HEK293 (cell line): ENCODE data around the gene SLC16A13.

Experiments
- CTCF ChIA-PET: fragments of 350-600 bp; formaldehyde crosslinking; extraction: SDS; loops from one replicate; lab custom pipeline; 2021; ENCODE audit warnings: antibody characterized with exemption; lab: Yijun Ruan, JAX
- POLR2A ChIA-PET: fragments of 300-600 bp; formaldehyde crosslinking; extraction: SDS; loops from one replicate; lab custom pipeline; 2020; ENCODE audit warnings: antibody characterized with exemption, inconsistent platforms; lab: Yijun Ruan, JAX
- H3K27ac ChIP-seq: fragments of 200-500 bp; sonication (Bioruptor generic); 2 replicates; pipeline ENCODE4 v1.5.1; 2014; ENCODE audit warnings: low read depth, low read length, control low read depth, inconsistent platforms; ENCODE audit errors: extremely low read depth
- H3K36me3 ChIP-seq, 2 experiments: fragments of 200-500 bp in 1 of 2; sonication (Bioruptor generic) in 1 of 2; 1 replicate in 1 of 2; 2 replicates in 1 of 2; pipeline ENCODE4 v1.5.1; 2014 to 2017; ENCODE audit warnings: inconsistent platforms in 2 of 2, low read length in 2 of 2; ENCODE audit not compliant: control insufficient read depth in 2 of 2, insufficient read depth in 1 of 2
- H3K4me1 ChIP-seq: fragments of 200-500 bp; sonication (Bioruptor generic); 2 replicates; pipeline ENCODE4 v1.5.1; 2014; ENCODE audit warnings: mild to moderate bottlenecking, low read length, inconsistent platforms; ENCODE audit not compliant: control insufficient read depth, insufficient read depth
- H3K4me3 ChIP-seq: 2 replicates; pipeline ENCODE4 v1.5.1; 2011; ENCODE audit warnings: low read depth, mild to moderate bottlenecking, control low read depth, low read length, moderate library complexity
- H3K9me3 ChIP-seq: fragments of 200-500 bp; sonication (Bioruptor generic); 2 replicates; pipeline ENCODE4 v1.5.1; 2014; ENCODE audit warnings: low read depth, low read length, inconsistent platforms; ENCODE audit not compliant: control insufficient read depth, insufficient read depth
- KLF16 ChIP-seq: fragments of 450-650 bp; formaldehyde crosslinking; IDR thresholded peaks from 2 replicates; pipeline ENCODE4 v1.5.1; 2017; ENCODE audit warnings: missing biosample characterization, missing genetic modification characterization
- SP2 ChIP-seq: fragments of 450-650 bp; formaldehyde crosslinking; IDR thresholded peaks from 2 replicates; pipeline ENCODE4 v1.5.1; 2016; ENCODE audit warnings: missing biosample characterization, missing genetic modification characterization
- WT1 ChIP-seq: fragments of 450-650 bp; formaldehyde crosslinking; IDR thresholded peaks from 2 replicates; pipeline ENCODE4 v1.5.1; 2016; ENCODE audit warnings: missing biosample characterization, missing genetic modification characterization
- ZEB2 ChIP-seq: fragments of 450-650 bp; formaldehyde crosslinking; IDR thresholded peaks from 2 replicates; pipeline ENCODE4 v1.5.1; 2016; ENCODE audit warnings: missing biosample characterization, missing genetic modification characterization
- ZFP69B ChIP-seq: fragments of 450-650 bp; formaldehyde crosslinking; IDR thresholded peaks from 2 replicates; pipeline ENCODE4 v1.5.1; 2016; ENCODE audit warnings: missing biosample characterization, missing genetic modification characterization
- ZNF169 ChIP-seq: fragments of 450-650 bp; formaldehyde crosslinking; IDR thresholded peaks from 2 replicates; pipeline ENCODE4 v1.5.1; 2016; ENCODE audit warnings: missing biosample characterization, missing genetic modification characterization
- ZNF175 ChIP-seq: fragments of 450-650 bp; formaldehyde crosslinking; IDR thresholded peaks from 2 replicates; pipeline ENCODE4 v1.5.1; 2016; ENCODE audit warnings: missing biosample characterization, missing genetic modification characterization
- ZNF423 ChIP-seq: fragments of 450-650 bp; formaldehyde crosslinking; IDR thresholded peaks from 2 replicates; pipeline ENCODE4 v1.5.1; 2016; ENCODE audit warnings: missing biosample characterization, missing genetic modification characterization
- ZNF433 ChIP-seq: fragments of 450-650 bp; formaldehyde crosslinking; IDR thresholded peaks from 2 replicates; pipeline ENCODE4 v1.5.1; 2016; ENCODE audit warnings: missing biosample characterization, missing genetic modification characterization, low read depth
- ZNF623 ChIP-seq: fragments of 450-650 bp; formaldehyde crosslinking; IDR thresholded peaks from 2 replicates; pipeline ENCODE4 v1.5.1; 2016; ENCODE audit warnings: missing biosample characterization, missing genetic modification characterization
- ZNF654 ChIP-seq: fragments of 450-650 bp; formaldehyde crosslinking; IDR thresholded peaks from 2 replicates; pipeline ENCODE4 v1.5.1; 2016; ENCODE audit warnings: low read depth, missing biosample characterization, missing genetic modification characterization
- ZNF677 ChIP-seq: fragments of 450-650 bp; IDR thresholded peaks from 2 replicates; pipeline ENCODE4 v1.5.0; 2018; ENCODE audit warnings: missing biosample characterization, mild to moderate bottlenecking, missing genetic modification characterization, moderate library complexity
- ZNF747 ChIP-seq: fragments of 450-650 bp; formaldehyde crosslinking; IDR thresholded peaks from 2 replicates; pipeline ENCODE4 v1.5.1; 2016; ENCODE audit warnings: missing biosample characterization, missing genetic modification characterization
- ZNF768 ChIP-seq: fragments of 450-650 bp; formaldehyde crosslinking; IDR thresholded peaks from 2 replicates; pipeline ENCODE4 v1.5.1; 2018; ENCODE audit warnings: missing biosample characterization, mild to moderate bottlenecking, missing genetic modification characterization
- ZNF830 ChIP-seq: fragments of 450-650 bp; IDR thresholded peaks from 2 replicates; pipeline ENCODE4 v1.5.0; 2018; ENCODE audit warnings: missing biosample characterization, missing genetic modification characterization, low read depth, mild to moderate bottlenecking, moderate library complexity
- TF ChIP-seq, protein P1 (sequence below): fragments of 450-650 bp; formaldehyde crosslinking; IDR thresholded peaks from 2 replicates; pipeline ENCODE4 v1.5.1; 2016; ENCODE audit warnings: missing biosample characterization, missing genetic modification characterization, borderline replicate concordance
- TF ChIP-seq, protein P2 (sequence below): fragments of 450-650 bp; IDR thresholded peaks from 2 replicates; pipeline ENCODE4 v1.5.1; 2018; ENCODE audit warnings: missing biosample characterization, missing genetic modification characterization
- TF ChIP-seq, protein P3 (sequence below): fragments of 450-650 bp; formaldehyde crosslinking; IDR thresholded peaks from 2 replicates; pipeline ENCODE4 v1.5.1; 2016; ENCODE audit warnings: missing biosample characterization, missing genetic modification characterization
- TF ChIP-seq, protein P4 (sequence below): fragments of 450-650 bp; formaldehyde crosslinking; IDR thresholded peaks from 2 replicates; pipeline ENCODE4 v1.5.1; 2016; ENCODE audit warnings: missing biosample characterization, missing genetic modification characterization, borderline replicate concordance
- TF ChIP-seq, protein P5 (sequence below): fragments of 450-650 bp; formaldehyde crosslinking; IDR thresholded peaks from 2 replicates; pipeline ENCODE4 v1.5.1; 2016; ENCODE audit warnings: missing biosample characterization, missing genetic modification characterization

The SLC16A13 gene, protein sequence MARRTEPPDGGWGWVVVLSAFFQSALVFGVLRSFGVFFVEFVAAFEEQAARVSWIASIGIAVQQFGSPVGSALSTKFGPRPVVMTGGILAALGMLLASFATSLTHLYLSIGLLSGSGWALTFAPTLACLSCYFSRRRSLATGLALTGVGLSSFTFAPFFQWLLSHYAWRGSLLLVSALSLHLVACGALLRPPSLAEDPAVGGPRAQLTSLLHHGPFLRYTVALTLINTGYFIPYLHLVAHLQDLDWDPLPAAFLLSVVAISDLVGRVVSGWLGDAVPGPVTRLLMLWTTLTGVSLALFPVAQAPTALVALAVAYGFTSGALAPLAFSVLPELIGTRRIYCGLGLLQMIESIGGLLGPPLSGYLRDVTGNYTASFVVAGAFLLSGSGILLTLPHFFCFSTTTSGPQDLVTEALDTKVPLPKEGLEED

DNA sequence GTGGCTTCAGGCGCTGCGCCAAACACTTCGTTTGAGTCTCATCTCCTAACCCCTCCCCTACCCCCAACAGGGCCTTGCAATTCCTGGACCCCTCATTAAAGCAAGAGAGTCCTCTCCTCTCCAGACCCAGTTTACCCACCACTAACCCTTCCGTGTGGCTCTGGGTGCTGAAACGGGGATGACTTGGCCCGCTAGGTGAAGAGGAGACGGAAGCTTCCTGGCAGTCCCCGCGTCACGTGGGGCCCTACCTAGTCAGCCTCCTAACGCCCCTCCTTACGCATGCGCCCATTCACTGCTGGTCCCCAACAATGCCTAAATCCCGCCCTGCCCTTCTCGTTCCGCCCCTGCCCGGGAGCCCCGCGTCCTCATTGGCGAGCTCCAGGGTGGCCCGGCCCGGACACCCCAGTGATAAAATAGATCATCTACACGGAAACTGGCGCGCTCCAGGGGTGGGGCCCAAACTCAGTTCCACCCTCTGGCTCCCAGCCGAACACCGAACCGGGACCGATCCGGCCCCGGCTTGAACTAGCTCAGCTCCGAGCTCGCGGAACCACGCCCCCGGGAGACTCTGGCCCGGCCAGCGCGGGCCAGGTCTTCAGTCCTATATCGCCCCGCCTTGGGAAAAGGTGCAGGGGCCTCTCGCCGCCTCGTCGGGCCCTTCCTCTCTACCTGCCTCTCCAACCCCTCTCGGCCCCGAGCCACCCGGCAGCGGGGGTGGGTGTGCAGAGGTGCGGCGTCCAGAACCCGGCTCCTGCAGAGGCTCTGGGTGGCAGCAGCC is at the start of gene SLC16A13:
SLC16A13 (plus strand) TSS at position 425 of the 778 bp plus-strand sequence. CDS start 368 bp downstream, outside the sequence.
- ChIA-PET CTCF (interaction anchor here (0.6 to 3.5 kb wide), 7 partner anchors 10 to 392 kb away, joined by 3 to 33 read pairs (median 4); no protein-coding TSS in a partner anchor), POLR2A (interaction anchor here (0.6 to 1.7 kb wide), 24 partner anchors 8 to 449 kb away, joined by 3 to 21 read pairs (median 4); partner anchors contain the start of genes ACADVL, BCL6B, DLG4 and KIAA0753)
- no peaks in the 10 kb centered on the region for H3K9me3 ChIP-seq
- H3K27ac ChIP-seq, result peak within 1 kb of the TSS; percentile 62
- peaks cover 0 to 4% of the 10 kb centered on the region in 2 experiments; a peak in 1 of 3 replicates for H3K36me3 ChIP-seq
- 0 out of 2 replicates have a peak, but pooled peaks cover 2% of the 10 kb centered on the region for H3K4me1 ChIP-seq
- H3K4me3 ChIP-seq, result peak within 1 kb of the TSS; percentile 79
- TF ChIP-seq, protein P1, sequence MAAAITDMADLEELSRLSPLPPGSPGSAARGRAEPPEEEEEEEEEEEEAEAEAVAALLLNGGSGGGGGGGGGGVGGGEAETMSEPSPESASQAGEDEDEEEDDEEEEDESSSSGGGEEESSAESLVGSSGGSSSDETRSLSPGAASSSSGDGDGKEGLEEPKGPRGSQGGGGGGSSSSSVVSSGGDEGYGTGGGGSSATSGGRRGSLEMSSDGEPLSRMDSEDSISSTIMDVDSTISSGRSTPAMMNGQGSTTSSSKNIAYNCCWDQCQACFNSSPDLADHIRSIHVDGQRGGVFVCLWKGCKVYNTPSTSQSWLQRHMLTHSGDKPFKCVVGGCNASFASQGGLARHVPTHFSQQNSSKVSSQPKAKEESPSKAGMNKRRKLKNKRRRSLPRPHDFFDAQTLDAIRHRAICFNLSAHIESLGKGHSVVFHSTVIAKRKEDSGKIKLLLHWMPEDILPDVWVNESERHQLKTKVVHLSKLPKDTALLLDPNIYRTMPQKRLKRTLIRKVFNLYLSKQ, result no peak
- TF ChIP-seq ZNF747 (tag by site-specific recombination) (no peak), ZNF423 (tag by site-specific recombination) (0 out of 2 replicates have a peak, but pooled peaks have one; percentile 38), SP2 (tag by site-specific recombination) (peak; percentile 99), ZNF654 (no peak), ZNF677 (no peak), ZNF623 (no peak), WT1 (tag by site-specific recombination) (no peak), ZNF175 (tag by site-specific recombination) (no peak), ZNF433 (0 out of 2 replicates have a peak, but pooled peaks have one; percentile 1), ZNF169 (tag by site-specific recombination) (no peak), ZFP69B (peak; percentile 85; the same call in 1 of the 2 replicates), KLF16 (tag by site-specific recombination) (peak; percentile 22; the same call in 1 of the 2 replicates), ZNF830 (tag by site-specific recombination) (no peak), ZEB2 (tag by site-specific recombination) (peak; percentile 64), ZNF768 (tag by site-specific recombination) (no peak)
- TF ChIP-seq, protein P2, sequence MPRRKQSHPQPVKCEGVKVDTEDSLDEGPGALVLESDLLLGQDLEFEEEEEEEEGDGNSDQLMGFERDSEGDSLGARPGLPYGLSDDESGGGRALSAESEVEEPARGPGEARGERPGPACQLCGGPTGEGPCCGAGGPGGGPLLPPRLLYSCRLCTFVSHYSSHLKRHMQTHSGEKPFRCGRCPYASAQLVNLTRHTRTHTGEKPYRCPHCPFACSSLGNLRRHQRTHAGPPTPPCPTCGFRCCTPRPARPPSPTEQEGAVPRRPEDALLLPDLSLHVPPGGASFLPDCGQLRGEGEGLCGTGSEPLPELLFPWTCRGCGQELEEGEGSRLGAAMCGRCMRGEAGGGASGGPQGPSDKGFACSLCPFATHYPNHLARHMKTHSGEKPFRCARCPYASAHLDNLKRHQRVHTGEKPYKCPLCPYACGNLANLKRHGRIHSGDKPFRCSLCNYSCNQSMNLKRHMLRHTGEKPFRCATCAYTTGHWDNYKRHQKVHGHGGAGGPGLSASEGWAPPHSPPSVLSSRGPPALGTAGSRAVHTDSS (tag by site-specific recombination), result no peak
- TF ChIP-seq, protein P3, sequence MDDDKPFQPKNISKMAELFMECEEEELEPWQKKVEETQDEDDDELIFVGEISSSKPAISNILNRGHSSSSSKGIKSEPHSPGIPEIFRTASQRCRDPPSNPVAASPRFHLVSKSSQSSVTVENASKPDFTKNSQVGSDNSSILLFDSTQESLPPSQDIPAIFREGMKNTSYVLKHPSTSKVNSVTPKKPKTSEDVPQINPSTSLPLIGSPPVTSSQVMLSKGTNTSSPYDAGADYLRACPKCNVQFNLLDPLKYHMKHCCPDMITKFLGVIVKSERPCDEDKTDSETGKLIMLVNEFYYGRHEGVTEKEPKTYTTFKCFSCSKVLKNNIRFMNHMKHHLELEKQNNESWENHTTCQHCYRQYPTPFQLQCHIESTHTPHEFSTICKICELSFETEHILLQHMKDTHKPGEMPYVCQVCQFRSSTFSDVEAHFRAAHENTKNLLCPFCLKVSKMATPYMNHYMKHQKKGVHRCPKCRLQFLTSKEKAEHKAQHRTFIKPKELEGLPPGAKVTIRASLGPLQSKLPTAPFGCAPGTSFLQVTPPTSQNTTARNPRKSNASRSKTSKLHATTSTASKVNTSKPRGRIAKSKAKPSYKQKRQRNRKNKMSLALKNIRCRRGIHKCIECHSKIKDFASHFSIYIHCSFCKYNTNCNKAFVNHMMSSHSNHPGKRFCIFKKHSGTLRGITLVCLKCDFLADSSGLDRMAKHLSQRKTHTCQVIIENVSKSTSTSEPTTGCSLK (tag by site-specific recombination), result no peak
- TF ChIP-seq, protein P4, sequence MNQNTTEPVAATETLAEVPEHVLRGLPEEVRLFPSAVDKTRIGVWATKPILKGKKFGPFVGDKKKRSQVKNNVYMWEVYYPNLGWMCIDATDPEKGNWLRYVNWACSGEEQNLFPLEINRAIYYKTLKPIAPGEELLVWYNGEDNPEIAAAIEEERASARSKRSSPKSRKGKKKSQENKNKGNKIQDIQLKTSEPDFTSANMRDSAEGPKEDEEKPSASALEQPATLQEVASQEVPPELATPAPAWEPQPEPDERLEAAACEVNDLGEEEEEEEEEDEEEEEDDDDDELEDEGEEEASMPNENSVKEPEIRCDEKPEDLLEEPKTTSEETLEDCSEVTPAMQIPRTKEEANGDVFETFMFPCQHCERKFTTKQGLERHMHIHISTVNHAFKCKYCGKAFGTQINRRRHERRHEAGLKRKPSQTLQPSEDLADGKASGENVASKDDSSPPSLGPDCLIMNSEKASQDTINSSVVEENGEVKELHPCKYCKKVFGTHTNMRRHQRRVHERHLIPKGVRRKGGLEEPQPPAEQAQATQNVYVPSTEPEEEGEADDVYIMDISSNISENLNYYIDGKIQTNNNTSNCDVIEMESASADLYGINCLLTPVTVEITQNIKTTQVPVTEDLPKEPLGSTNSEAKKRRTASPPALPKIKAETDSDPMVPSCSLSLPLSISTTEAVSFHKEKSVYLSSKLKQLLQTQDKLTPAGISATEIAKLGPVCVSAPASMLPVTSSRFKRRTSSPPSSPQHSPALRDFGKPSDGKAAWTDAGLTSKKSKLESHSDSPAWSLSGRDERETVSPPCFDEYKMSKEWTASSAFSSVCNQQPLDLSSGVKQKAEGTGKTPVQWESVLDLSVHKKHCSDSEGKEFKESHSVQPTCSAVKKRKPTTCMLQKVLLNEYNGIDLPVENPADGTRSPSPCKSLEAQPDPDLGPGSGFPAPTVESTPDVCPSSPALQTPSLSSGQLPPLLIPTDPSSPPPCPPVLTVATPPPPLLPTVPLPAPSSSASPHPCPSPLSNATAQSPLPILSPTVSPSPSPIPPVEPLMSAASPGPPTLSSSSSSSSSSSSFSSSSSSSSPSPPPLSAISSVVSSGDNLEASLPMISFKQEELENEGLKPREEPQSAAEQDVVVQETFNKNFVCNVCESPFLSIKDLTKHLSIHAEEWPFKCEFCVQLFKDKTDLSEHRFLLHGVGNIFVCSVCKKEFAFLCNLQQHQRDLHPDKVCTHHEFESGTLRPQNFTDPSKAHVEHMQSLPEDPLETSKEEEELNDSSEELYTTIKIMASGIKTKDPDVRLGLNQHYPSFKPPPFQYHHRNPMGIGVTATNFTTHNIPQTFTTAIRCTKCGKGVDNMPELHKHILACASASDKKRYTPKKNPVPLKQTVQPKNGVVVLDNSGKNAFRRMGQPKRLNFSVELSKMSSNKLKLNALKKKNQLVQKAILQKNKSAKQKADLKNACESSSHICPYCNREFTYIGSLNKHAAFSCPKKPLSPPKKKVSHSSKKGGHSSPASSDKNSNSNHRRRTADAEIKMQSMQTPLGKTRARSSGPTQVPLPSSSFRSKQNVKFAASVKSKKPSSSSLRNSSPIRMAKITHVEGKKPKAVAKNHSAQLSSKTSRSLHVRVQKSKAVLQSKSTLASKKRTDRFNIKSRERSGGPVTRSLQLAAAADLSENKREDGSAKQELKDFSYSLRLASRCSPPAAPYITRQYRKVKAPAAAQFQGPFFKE, result no peak
- TF ChIP-seq, protein P5, sequence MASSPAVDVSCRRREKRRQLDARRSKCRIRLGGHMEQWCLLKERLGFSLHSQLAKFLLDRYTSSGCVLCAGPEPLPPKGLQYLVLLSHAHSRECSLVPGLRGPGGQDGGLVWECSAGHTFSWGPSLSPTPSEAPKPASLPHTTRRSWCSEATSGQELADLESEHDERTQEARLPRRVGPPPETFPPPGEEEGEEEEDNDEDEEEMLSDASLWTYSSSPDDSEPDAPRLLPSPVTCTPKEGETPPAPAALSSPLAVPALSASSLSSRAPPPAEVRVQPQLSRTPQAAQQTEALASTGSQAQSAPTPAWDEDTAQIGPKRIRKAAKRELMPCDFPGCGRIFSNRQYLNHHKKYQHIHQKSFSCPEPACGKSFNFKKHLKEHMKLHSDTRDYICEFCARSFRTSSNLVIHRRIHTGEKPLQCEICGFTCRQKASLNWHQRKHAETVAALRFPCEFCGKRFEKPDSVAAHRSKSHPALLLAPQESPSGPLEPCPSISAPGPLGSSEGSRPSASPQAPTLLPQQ (tag by site-specific recombination), result peak; percentile 87
